GM21526 (cell line): ENCODE measurements around the gene CDHR3.
"Not testable (repeated sequence)": the region's sequence is repeated elsewhere in the genome, so short reads cannot be mapped to it uniquely, and the experiment has no call there.

Source experiments
- ATAC-seq: cut with Tn5 transposase; IDR thresholded peaks from one replicate; pipeline ENCODE4 v1.9.1; 2021; ENCODE audit warnings: moderate library complexity; ENCODE audit not compliant: unreplicated experiment, low FRiP score

CDHR3 gene

DNA sequence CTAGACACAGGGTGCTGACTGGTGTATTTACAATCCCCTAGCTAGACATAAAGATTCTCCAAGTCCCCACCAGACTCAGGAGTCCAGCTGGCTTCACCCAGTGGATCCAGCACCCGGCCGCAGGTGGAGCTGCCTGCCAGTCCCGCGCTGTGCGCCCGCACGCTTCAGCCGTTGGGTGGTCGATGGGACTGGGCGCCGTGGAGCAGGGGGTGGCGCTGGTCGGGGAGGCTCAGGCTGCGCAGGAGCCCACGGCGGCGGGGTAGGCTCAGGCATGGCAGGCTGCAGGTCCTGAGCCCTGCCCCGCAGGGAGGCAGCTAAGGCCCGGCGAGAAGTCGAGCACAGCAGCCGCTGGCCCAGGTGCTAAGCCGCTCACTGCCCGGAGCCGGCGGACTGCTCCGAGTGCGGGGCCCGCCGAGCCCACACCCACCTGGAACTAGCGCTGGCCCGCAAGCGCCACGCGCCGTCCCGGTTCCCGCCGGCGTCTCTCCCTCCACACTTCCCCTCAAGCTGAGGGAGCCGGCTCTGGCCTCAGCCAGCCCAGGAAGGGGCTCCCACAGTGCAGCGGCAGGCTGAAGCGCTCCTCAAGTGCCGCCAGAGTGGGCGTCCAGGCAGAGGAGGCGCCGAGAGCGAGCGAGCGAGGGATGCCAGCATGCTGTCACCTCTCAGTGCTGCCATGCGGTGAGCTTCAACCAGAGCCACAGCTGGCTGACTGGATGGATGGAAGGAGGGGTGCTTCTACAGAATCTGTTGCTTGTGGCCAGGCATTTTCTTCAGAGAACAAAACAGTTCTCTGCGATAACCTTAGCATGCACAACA is 7.2 kb upstream of the CDHR3 start:
- ATAC-seq, result not testable (repeated sequence)

- ATAC-seq, result no peak
Measured at GRCh38 chr7:105958012-105958411, 5.1 kb upstream of the CDHR3 start.

GRCh38 chr7:105962353-105962752 is 711 bp upstream of the CDHR3 start:
- no peak for ATAC-seq

DNA sequence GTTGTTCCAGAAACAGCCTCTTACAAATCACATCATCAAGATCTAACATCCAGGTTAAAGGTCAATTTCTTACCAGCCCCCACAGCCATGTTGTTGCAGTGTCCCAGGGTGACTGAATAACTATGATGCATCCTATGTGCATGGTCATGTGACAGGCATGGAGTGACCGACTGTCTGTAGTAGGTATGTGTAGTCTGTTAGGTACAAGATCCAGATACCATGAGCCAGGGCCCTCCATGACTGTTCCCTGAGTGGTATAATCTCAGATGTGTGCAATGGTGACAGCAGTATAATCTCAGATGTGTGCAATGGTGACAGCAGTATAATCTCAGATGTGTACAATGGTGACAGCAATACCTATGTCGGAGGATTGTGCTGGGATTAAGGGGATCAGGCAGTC is 8.8 kb downstream of the CDHR3 start:
- no peak for ATAC-seq

DNA sequence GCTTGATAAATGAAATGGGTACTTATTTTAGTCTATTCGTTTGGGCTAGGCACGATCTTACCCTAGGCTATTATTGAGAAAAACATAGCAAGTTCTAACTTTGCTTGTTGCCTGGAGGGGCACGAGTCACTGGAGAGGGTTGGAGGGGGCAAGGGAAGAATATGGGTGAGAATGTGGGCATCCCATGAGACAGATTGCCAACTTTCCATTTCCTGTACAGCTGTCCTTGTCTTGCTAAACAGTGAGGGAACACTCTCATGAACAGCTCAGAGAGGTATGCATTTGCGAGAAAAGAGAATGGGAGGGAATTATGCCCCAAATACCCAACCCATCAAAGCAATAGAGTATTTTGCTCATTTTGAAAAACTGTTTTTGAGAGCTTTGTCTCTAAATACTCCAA is 9.2 kb downstream of the CDHR3 start:
- no peak for ATAC-seq

GRCh38 chr7:105974471-105974870 is 11.4 kb downstream of the CDHR3 start:
- ATAC-seq, result no peak

DNA sequence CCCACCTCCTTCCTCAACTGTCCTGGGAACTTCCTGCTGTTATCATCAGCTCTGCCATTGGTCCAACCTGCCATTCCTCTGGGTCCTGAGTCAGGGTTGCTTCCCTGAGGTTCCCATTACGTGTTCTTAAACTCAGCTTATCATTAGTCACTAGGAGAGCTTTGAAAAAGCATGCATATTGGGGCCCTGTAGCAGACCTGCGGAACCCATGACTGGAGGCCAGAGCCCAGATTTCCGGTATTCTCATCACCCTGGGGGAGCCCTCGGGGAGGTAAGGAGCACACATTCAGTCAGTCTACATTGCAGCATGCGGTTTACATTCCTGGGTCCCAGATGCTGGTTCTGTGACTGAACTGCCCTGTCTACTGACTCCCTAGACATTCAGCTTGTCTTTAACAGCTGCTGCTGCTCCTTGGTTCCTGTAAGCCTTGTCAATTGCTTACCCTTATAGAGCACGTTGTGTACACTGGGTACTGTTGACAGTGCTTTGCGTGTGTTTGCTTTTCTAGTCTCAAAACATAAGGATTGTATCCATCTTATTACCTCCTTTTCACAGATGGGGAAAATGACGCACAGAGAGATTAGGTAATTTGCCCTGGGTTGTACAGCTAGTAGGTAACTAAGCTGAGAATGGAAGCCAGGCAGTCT is 12.8 kb downstream of the CDHR3 start:
- no peak for ATAC-seq

DNA sequence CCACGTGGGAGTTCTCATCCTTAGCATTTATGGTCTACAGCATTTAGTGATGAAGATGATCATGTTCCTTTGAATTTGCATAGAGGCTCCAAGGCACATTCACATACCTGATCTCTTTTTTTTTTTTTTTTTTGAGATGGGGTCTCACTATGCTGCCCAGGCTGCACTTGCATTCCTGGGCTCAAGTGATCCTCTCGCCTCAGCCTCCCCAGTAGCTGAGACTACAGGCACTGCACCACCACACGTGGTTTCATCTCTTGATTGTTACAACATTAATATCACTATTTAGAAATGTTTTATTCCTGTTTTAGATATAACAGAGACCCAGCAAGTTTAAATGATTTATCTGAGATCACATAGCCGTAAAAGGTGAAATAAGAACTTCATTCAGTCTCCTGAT is 13.8 kb downstream of the CDHR3 start:
- no peak for ATAC-seq

DNA sequence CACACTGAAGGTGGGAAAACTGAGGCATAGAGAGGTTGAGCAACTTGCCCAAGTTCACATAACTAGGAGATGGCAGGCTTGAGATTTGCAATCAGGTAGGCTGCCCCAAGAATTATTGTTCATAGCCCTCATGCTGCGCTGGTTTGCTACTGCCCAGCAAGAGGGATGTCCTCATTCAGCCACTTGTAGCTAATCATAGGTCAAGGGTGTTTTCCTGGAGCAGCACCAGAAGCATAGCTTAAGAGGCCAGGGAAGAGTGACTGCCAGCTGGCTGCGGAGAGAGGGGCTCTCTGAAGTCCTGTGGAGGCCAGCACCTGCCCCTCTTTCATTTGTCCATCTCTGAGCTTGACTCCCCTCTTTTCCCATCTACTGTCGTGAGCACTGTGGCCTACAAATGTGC is 15.0 kb downstream of the CDHR3 start:
- no peak for ATAC-seq

DNA sequence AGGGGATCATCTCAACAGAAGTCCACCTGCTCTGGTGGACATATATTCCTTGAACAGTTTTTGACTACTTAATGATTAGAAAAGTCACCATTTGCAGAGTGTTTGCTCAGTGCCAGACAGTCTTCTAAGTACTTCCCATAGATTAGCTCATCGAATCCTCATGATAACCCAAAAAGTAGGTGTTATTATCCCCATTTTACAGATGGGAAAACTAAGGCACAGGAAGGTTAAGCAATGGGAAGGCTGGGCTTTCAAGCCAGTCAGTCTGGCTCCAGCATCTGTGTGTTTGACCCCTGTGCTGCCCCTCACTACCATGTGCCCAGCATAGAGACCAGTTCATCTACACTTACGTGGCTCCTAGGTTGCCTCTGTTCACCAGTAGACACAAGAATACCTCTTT is 15.9 kb downstream of the CDHR3 start:
- ATAC-seq, result no peak

DNA sequence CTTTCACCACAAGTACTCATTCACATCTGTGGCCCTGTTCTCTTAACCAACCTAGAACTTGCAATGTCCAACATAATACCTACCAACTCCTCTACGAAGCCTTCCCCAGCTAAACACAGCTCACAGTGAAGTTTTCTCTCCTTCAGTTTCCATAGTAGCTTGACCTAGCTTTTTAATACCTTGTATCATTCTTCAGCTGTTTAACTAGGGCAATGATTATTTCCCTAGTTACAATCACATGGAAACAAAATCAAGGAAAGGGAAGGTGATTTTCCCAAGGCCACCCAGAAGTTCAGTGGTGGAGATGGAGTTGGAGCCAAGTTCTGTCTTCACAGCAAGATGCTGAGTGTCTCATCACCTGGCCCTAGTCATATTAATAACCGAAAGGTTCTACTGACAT is 16.3 kb downstream of the CDHR3 start:
- no peak for ATAC-seq

DNA sequence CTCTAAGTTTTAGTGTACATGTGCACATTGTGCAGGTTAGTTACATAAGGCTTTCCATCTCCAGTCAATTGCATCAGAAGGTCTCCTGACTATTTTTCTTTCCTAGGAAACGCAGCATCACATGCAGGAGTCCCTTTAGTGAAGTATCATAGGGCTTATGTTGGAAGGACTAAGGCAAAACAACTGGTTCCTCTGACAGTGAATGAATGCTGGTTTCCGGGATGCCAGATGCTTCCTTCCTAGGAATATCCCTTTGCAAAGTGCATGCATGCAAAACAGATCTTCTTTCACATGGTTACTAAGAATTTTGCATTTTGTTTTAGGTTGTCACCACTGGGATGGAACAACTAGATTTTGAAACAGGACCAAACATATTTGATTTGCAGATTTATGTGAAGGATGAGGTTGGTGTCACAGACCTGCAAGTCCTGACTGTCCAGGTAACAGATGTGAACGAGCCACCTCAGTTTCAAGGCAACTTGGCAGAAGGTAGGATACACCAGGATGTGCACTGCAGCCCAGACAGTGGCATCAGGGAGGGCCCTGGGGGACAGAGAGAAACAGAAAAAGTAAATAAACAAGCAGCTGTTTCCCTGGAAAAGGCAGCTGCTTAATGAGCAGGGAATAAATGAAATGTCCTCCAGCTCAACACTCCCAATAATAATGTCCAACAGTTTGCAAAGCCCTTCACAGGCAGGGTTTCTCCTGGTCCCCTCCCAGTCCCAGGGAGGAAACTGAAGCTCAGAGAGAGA is 17.8 kb downstream of the CDHR3 start:
- no peak for ATAC-seq

- no peak for ATAC-seq
Measured at GRCh38 chr7:105982388-105982787, 19.3 kb downstream of the CDHR3 start.

- not testable (repeated sequence) for ATAC-seq
Measured at GRCh38 chr7:105984808-105985207, 21.7 kb downstream of the CDHR3 start.

GRCh38 chr7:105985229-105985628 is 22.2 kb downstream of the CDHR3 start:
- ATAC-seq, result no peak

DNA sequence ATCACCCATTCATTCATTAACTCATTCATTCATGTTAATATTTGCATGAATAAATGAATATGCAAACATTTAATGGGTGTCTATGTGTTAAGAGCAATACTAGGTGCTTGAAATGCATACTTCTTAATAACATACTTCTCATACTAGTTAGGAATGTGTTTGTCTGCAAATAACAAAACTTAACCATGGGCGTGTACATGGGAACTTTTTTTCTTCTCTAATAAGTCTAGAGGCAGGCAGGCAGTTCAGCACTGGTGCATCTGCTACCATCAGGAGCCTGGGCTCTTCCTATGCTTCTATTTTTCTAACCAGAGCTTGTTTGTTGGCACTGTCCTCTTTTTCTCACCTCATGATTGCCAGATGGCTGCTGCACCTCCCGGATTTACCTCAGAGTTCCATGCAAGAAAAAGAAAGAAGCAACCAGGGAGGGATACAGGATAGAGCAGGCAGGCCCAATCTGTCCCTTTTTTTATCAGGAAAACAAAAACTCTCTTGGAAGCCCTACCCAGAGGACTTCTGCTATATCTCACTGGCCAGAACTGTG is 22.7 kb downstream of the CDHR3 start:
- no peak for ATAC-seq

- no peak for ATAC-seq
Measured at GRCh38 chr7:105987046-105987445, 24.0 kb downstream of the CDHR3 start.

DNA sequence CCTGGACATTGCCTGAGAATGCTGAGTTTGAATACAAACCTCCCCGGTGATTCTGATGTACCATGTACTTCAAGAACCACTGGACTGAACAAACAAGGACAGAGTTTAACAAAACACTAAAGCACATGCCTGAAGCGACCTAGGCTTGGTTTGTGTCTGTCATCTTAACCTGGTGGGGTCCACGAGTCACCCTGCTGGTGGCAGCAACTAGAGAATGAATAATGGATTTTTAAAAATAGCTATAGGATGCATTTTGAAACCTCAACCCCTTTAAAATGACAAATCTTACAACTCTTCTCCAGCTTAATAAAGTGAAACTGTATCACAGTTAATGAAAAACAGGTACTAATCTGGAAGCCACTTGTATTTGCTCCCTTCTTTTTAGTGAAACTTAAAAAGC is 25.2 kb downstream of the CDHR3 start:
- no peak for ATAC-seq

GRCh38 chr7:105989191-105989590 is 26.1 kb downstream of the CDHR3 start:
- no peak for ATAC-seq

GRCh38 chr7:105989686-105990085 is 26.6 kb downstream of the CDHR3 start:
- ATAC-seq, result no peak

- ATAC-seq, result no peak
Measured at GRCh38 chr7:105990141-105990540, 27.1 kb downstream of the CDHR3 start.
